HEK293 (cell line): Measurements from ENCODE around the gene FDXACB1.

Experiments used
- HOXC10 ChIP-seq: sonication (generic); formaldehyde crosslinking; IDR thresholded peaks from 2 replicates; pipeline ENCODE4 v1.8.1; 2023; ENCODE audit warnings: mild to moderate bottlenecking, missing genetic modification reagents
- IKZF3 ChIP-seq: fragments of 450-650 bp; IDR thresholded peaks from 2 replicates; pipeline ENCODE4 v1.5.0; 2018; ENCODE audit warnings: missing biosample characterization, mild to moderate bottlenecking, missing genetic modification characterization, moderate library complexity
- KLF1 ChIP-seq: fragments of 450-650 bp; formaldehyde crosslinking; IDR thresholded peaks from 2 replicates; pipeline ENCODE4 v1.5.1; 2016; ENCODE audit warnings: missing biosample characterization, missing genetic modification characterization
- TCF7L2 ChIP-seq: IDR thresholded peaks from 2 replicates; pipeline ENCODE4 v1.6.1; 2011; ENCODE audit warnings: low read depth, mild to moderate bottlenecking, inconsistent platforms, low read length, moderate library complexity, borderline replicate concordance
- YY1 ChIP-seq: fragments of 450-650 bp; formaldehyde crosslinking; IDR thresholded peaks from 2 replicates; pipeline ENCODE4 v1.5.1; 2018; ENCODE audit warnings: missing biosample characterization, missing genetic modification characterization
- ZFHX2 ChIP-seq: fragments of 450-650 bp; formaldehyde crosslinking; conservative IDR thresholded peaks from 2 replicates; pipeline ENCODE4 v1.5.1; 2016; ENCODE audit warnings: missing biosample characterization, missing genetic modification characterization
- ZNF114 ChIP-seq: fragments of 450-650 bp; formaldehyde crosslinking; IDR thresholded peaks from 2 replicates; pipeline ENCODE4 v1.5.0; 2017; ENCODE audit warnings: missing biosample characterization, missing genetic modification characterization
- ZNF2 ChIP-seq: fragments of 450-650 bp; formaldehyde crosslinking; IDR thresholded peaks from 2 replicates; pipeline ENCODE4 v1.5.1; 2016; ENCODE audit warnings: missing biosample characterization, missing genetic modification characterization
- ZNF214 ChIP-seq: fragments of 450-650 bp; formaldehyde crosslinking; IDR thresholded peaks from 2 replicates; pipeline ENCODE4 v1.5.1; 2017; ENCODE audit warnings: missing biosample characterization, mild to moderate bottlenecking, missing genetic modification characterization, borderline replicate concordance
- ZNF248 ChIP-seq: fragments of 450-650 bp; formaldehyde crosslinking; IDR thresholded peaks from 2 replicates; pipeline ENCODE4 v1.5.1; 2017; ENCODE audit warnings: missing biosample characterization, missing genetic modification characterization
- ZNF335 ChIP-seq: fragments of 450-650 bp; formaldehyde crosslinking; conservative IDR thresholded peaks from 2 replicates; pipeline ENCODE4 v1.5.1; 2016; ENCODE audit warnings: missing biosample characterization, missing genetic modification characterization
- ZNF529 ChIP-seq: fragments of 450-650 bp; formaldehyde crosslinking; IDR thresholded peaks from 2 replicates; pipeline ENCODE4 v1.5.1; 2017; ENCODE audit warnings: missing genetic modification characterization, missing biosample characterization; ENCODE audit not compliant: insufficient replicate concordance
- ZNF555 ChIP-seq: fragments of 450-650 bp; formaldehyde crosslinking; conservative IDR thresholded peaks from 2 replicates; pipeline ENCODE4 v1.5.1; 2017; ENCODE audit warnings: missing biosample characterization, mild to moderate bottlenecking, missing genetic modification characterization, inconsistent platforms
- ZNF610 ChIP-seq: fragments of 450-650 bp; formaldehyde crosslinking; IDR thresholded peaks from 2 replicates; pipeline ENCODE4 v1.5.1; 2016; ENCODE audit warnings: missing biosample characterization, missing genetic modification characterization, borderline replicate concordance
- ZNF677 ChIP-seq: fragments of 450-650 bp; IDR thresholded peaks from 2 replicates; pipeline ENCODE4 v1.5.0; 2018; ENCODE audit warnings: missing biosample characterization, mild to moderate bottlenecking, missing genetic modification characterization, moderate library complexity
- ZNF776 ChIP-seq: fragments of 450-650 bp; formaldehyde crosslinking; IDR thresholded peaks from 2 replicates; pipeline ENCODE4 v1.5.0; 2017; ENCODE audit warnings: missing biosample characterization, missing genetic modification characterization, borderline replicate concordance
- TF ChIP-seq, protein P1 (sequence below): fragments of 450-650 bp; formaldehyde crosslinking; IDR thresholded peaks from 2 replicates; pipeline ENCODE4 v1.5.1; 2016; ENCODE audit warnings: missing biosample characterization, missing genetic modification characterization
- TF ChIP-seq, protein P2 (sequence below): sonication (generic); formaldehyde crosslinking; IDR thresholded peaks from 2 replicates; pipeline ENCODE4 v1.8.1; 2022; ENCODE audit warnings: mild to moderate bottlenecking, moderate library complexity, missing genetic modification reagents
- TF ChIP-seq, protein P3 (sequence below): fragments of 450-650 bp; formaldehyde crosslinking; IDR thresholded peaks from 2 replicates; pipeline ENCODE4 v1.5.1; 2017; ENCODE audit warnings: missing biosample characterization, missing genetic modification characterization
- TF ChIP-seq, protein P4 (sequence below): IDR thresholded peaks from 2 replicates; pipeline ENCODE4 v1.6.1; 2011; ENCODE audit warnings: mild to moderate bottlenecking, low read depth, low read length, borderline replicate concordance
- TF ChIP-seq, protein P5 (sequence below): fragments of 450-650 bp; formaldehyde crosslinking; IDR thresholded peaks from 2 replicates; pipeline ENCODE4 v1.5.1; 2016; ENCODE audit warnings: missing biosample characterization, missing genetic modification characterization
- TF ChIP-seq, protein P6 (sequence below): fragments of 450-650 bp; formaldehyde crosslinking; IDR thresholded peaks from 2 replicates; pipeline ENCODE4 v1.5.1; 2016; ENCODE audit warnings: missing biosample characterization, missing genetic modification characterization
- TF ChIP-seq, protein P7 (sequence below): fragments of 450-650 bp; formaldehyde crosslinking; optimal IDR thresholded peaks from 2 replicates; pipeline ENCODE3; 2016; ENCODE audit warnings: missing biosample characterization, mild to moderate bottlenecking, missing genetic modification characterization
- TF ChIP-seq, protein P8 (sequence below): fragments of 450-650 bp; formaldehyde crosslinking; IDR thresholded peaks from 2 replicates; pipeline ENCODE4 v1.5.1; 2016; ENCODE audit warnings: missing biosample characterization, missing genetic modification characterization
- TF ChIP-seq, protein P9 (sequence below): fragments of 450-650 bp; formaldehyde crosslinking; IDR thresholded peaks from 2 replicates; pipeline ENCODE4 v1.5.1; 2016; ENCODE audit warnings: missing biosample characterization, missing genetic modification characterization

Gene FDXACB1

DNA sequence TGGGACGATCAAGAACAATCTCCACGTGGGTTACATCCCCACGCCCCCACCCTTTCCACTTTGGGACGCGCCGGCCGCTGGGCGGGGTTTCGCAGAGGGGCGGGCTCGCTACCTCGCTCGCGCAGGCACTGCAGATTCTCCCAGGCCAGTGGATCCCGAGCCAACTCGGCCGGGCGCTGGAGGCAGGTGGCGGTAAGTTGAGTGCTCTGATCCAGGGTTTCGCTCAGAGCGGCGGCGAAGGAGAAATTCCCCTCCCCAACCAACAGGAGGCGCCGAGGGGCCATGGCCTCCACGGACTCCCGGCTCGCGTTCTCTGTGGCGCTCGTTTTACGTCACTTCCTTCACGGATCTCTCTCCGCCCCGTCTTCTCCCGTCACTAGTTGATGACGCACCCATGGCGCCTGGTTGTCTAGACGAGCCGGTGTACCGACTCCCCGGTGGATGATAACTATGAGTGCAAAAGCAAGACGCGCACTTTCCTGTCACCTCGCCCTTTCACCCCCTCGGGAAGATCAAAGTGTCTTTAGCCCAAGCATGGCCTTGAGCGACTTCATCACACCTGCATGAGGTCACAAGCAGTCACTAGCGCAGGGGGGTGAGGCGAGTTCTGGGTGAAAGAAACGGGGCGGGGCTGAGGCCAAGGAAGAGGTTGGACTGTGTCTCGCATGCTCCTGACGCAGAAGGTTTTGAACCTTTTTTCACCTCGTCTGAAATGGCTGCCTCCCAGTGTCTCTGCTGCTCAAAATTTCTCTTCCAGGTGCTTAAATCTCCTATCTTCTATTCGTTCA lies at the start of gene FDXACB1, which contains the start of gene CFAP68 (continued):
- TF ChIP-seq, protein P1, sequence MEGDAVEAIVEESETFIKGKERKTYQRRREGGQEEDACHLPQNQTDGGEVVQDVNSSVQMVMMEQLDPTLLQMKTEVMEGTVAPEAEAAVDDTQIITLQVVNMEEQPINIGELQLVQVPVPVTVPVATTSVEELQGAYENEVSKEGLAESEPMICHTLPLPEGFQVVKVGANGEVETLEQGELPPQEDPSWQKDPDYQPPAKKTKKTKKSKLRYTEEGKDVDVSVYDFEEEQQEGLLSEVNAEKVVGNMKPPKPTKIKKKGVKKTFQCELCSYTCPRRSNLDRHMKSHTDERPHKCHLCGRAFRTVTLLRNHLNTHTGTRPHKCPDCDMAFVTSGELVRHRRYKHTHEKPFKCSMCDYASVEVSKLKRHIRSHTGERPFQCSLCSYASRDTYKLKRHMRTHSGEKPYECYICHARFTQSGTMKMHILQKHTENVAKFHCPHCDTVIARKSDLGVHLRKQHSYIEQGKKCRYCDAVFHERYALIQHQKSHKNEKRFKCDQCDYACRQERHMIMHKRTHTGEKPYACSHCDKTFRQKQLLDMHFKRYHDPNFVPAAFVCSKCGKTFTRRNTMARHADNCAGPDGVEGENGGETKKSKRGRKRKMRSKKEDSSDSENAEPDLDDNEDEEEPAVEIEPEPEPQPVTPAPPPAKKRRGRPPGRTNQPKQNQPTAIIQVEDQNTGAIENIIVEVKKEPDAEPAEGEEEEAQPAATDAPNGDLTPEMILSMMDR (tag by site-specific recombination), result peak; percentile 94
- TF ChIP-seq IKZF3 (tag by site-specific recombination), result peak; percentile 73
- TF ChIP-seq, protein P2, sequence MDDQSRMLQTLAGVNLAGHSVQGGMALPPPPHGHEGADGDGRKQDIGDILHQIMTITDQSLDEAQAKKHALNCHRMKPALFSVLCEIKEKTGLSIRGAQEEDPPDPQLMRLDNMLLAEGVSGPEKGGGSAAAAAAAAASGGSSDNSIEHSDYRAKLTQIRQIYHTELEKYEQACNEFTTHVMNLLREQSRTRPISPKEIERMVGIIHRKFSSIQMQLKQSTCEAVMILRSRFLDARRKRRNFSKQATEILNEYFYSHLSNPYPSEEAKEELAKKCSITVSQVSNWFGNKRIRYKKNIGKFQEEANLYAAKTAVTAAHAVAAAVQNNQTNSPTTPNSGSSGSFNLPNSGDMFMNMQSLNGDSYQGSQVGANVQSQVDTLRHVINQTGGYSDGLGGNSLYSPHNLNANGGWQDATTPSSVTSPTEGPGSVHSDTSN (CRISPR knock-in tag), result peak; percentile 63; the same call in 1 of the 2 replicates
- TF ChIP-seq ZNF677 (tag by site-specific recombination), result no peak
- no peak for TF ChIP-seq ZNF555
- no peak for TF ChIP-seq ZNF214 (tag by site-specific recombination)
- TF ChIP-seq, protein P3, sequence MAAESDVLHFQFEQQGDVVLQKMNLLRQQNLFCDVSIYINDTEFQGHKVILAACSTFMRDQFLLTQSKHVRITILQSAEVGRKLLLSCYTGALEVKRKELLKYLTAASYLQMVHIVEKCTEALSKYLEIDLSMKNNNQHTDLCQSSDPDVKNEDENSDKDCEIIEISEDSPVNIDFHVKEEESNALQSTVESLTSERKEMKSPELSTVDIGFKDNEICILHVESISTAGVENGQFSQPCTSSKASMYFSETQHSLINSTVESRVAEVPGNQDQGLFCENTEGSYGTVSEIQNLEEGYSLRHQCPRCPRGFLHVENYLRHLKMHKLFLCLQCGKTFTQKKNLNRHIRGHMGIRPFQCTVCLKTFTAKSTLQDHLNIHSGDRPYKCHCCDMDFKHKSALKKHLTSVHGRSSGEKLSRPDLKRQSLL (tag by site-specific recombination), result peak; percentile 86
- TF ChIP-seq, protein P4, sequence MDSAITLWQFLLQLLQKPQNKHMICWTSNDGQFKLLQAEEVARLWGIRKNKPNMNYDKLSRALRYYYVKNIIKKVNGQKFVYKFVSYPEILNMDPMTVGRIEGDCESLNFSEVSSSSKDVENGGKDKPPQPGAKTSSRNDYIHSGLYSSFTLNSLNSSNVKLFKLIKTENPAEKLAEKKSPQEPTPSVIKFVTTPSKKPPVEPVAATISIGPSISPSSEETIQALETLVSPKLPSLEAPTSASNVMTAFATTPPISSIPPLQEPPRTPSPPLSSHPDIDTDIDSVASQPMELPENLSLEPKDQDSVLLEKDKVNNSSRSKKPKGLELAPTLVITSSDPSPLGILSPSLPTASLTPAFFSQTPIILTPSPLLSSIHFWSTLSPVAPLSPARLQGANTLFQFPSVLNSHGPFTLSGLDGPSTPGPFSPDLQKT, result no peak
- TF ChIP-seq ZNF776 (tag by site-specific recombination), result no peak
- TF ChIP-seq YY1 (tag by site-specific recombination), result peak; percentile 76; the same call in 1 of the 2 replicates
- peak; percentile 56 for TF ChIP-seq KLF1
- no peak for TF ChIP-seq ZNF248 (tag by site-specific recombination)
- no peak for TF ChIP-seq ZNF529
- TF ChIP-seq, protein P5, sequence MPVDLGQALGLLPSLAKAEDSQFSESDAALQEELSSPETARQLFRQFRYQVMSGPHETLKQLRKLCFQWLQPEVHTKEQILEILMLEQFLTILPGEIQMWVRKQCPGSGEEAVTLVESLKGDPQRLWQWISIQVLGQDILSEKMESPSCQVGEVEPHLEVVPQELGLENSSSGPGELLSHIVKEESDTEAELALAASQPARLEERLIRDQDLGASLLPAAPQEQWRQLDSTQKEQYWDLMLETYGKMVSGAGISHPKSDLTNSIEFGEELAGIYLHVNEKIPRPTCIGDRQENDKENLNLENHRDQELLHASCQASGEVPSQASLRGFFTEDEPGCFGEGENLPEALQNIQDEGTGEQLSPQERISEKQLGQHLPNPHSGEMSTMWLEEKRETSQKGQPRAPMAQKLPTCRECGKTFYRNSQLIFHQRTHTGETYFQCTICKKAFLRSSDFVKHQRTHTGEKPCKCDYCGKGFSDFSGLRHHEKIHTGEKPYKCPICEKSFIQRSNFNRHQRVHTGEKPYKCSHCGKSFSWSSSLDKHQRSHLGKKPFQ (tag by site-specific recombination), result 0 out of 2 replicates have a peak, but pooled peaks have one; percentile 18
- peak; percentile 16; the same call in 1 of the 2 replicates for TF ChIP-seq ZNF610 (tag by site-specific recombination)
- TF ChIP-seq, protein P6, sequence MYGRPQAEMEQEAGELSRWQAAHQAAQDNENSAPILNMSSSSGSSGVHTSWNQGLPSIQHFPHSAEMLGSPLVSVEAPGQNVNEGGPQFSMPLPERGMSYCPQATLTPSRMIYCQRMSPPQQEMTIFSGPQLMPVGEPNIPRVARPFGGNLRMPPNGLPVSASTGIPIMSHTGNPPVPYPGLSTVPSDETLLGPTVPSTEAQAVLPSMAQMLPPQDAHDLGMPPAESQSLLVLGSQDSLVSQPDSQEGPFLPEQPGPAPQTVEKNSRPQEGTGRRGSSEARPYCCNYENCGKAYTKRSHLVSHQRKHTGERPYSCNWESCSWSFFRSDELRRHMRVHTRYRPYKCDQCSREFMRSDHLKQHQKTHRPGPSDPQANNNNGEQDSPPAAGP (tag by site-specific recombination), result no peak; the same call in 1 of the 2 replicates
- TF ChIP-seq ZFHX2, result peak; percentile 73
- TF ChIP-seq, protein P7, sequence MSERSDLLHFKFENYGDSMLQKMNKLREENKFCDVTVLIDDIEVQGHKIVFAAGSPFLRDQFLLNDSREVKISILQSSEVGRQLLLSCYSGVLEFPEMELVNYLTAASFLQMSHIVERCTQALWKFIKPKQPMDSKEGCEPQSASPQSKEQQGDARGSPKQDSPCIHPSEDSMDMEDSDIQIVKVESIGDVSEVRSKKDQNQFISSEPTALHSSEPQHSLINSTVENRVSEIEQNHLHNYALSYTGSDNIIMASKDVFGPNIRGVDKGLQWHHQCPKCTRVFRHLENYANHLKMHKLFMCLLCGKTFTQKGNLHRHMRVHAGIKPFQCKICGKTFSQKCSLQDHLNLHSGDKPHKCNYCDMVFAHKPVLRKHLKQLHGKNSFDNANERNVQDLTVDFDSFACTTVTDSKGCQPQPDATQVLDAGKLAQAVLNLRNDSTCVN (tag by site-specific recombination), result peak; percentile 66
- no peak for TF ChIP-seq ZNF114 (tag by site-specific recombination)
- TF ChIP-seq ZNF335 (tag by site-specific recombination), result peak; percentile 92
- peak; percentile 56; the same call in 1 of the 2 replicates for TF ChIP-seq ZNF2 (tag by site-specific recombination)
- TF ChIP-seq TCF7L2, result peak; percentile 98
- TF ChIP-seq, protein P8, sequence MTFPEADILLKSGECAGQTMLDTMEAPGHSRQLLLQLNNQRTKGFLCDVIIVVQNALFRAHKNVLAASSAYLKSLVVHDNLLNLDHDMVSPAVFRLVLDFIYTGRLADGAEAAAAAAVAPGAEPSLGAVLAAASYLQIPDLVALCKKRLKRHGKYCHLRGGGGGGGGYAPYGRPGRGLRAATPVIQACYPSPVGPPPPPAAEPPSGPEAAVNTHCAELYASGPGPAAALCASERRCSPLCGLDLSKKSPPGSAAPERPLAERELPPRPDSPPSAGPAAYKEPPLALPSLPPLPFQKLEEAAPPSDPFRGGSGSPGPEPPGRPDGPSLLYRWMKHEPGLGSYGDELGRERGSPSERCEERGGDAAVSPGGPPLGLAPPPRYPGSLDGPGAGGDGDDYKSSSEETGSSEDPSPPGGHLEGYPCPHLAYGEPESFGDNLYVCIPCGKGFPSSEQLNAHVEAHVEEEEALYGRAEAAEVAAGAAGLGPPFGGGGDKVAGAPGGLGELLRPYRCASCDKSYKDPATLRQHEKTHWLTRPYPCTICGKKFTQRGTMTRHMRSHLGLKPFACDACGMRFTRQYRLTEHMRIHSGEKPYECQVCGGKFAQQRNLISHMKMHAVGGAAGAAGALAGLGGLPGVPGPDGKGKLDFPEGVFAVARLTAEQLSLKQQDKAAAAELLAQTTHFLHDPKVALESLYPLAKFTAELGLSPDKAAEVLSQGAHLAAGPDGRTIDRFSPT, result no peak
- TF ChIP-seq, protein P9, sequence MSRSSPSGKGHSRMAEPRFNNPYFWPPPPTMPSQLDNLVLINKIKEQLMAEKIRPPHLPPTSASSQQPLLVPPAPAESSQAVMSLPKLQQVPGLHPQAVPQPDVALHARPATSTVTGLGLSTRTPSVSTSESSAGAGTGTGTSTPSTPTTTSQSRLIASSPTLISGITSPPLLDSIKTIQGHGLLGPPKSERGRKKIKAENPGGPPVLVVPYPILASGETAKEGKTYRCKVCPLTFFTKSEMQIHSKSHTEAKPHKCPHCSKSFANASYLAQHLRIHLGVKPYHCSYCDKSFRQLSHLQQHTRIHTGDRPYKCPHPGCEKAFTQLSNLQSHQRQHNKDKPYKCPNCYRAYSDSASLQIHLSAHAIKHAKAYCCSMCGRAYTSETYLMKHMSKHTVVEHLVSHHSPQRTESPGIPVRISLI (tag by site-specific recombination), result 0 out of 2 replicates have a peak, but pooled peaks have one; percentile 16
- no peak for TF ChIP-seq HOXC10 (CRISPR knock-in tag)
